OCI-LY1 (cell line): Measurements from ENCODE around the gene STK39.

ENCODE experiments used
- CTCF ChIP-seq: fragments of 200-600 bp; sonication (generic), shearing (Covaris generic); IDR thresholded peaks from 2 replicates; pipeline ENCODE4 v1.5.1; 2017; ENCODE audit warnings: mild to moderate bottlenecking, antibody characterized with exemption, low read length, moderate library complexity, mixed read lengths
- EZH2 ChIP-seq: fragments of 200-600 bp; sonication (generic), shearing (Covaris generic); IDR thresholded peaks from 2 replicates; pipeline ENCODE4 v1.8.0; 2017; ENCODE audit warnings: borderline replicate concordance, mixed run types, mild to moderate bottlenecking, antibody characterized with exemption, low read length, moderate library complexity, mixed read lengths

GRCh38 chr2:168086851-168087250, 160.5 kb downstream of the STK39 start:
- no peak for TF ChIP-seq CTCF
- TF ChIP-seq EZH2, result no peak
